Measurements from ENCODE around the gene CISD3.

The CISD3 gene

GRCh38 chr17:38766341-38766740, 36.2 kb downstream of the CISD3 start:
- DNase-seq (ENCODE audit: low read depth in 1 of 2, low spot score in 1 of 2) = no peak

- DNase-seq (ENCODE audit: low read depth in 1 of 2, low spot score in 1 of 2) = no peak
These were observed 38.3 kb downstream of the CISD3 start for GRCh38 chr17:38768417-38768816.

DNA sequence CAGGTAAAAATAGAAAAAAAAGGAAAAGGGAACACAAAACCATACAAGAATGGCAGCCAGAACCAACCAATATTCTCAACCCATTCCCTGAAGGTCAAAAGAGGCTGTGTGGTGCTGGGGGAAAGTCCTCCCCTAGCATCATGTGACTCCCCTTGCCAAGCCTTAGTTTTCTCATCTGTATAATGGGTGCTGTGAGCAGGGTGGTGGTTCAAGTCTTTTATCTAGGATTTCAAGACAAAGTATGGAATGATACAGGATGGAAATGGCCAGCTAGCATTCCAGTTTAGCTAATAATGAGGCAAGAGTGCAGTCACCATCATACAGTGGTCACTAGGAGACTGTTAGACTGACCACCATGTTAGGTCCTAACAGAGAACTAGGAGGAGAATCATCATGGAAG, 43.1 kb downstream of the CISD3 start:
- no peak for DNase-seq (ENCODE audit: low read depth in 1 of 2, low spot score in 1 of 2)

- no peak for DNase-seq (ENCODE audit: low read depth in 1 of 2, low spot score in 1 of 2)
These were observed 47.6 kb downstream of the CISD3 start for GRCh38 chr17:38777641-38778250.

GRCh38 chr17:38779965-38780752, 50.0 kb downstream of the CISD3 start:
- no peak for DNase-seq (ENCODE audit: low read depth in 1 of 2, low spot score in 1 of 2)

DNA sequence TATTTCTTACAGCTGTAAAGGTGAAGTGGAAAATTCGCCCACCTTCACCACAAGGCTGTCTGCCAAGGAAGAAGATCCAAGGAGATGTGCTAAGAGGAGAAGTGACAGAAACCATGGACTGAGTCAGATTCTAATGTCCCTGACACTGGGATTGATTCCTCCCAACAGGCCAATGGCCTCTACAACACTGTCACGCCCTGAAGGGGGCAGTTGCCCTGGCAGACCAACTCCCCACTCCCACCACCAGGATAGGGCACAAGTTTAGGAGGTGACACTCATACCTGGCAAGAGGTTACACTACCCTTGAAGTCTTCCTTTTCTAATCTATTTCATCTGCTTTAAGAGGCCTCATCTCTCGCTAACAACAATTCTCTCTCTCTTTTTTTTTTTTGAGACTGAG, 53.1 kb downstream of the CISD3 start:
- no peak for DNase-seq (ENCODE audit: low read depth in 1 of 2, low spot score in 1 of 2)

All from activated CD4-positive, alpha-beta T cell treated with anti-CD3 and anti-CD28 coated beads, Interleukin-2, amount 50 U/mL, for 24 hours (primary cell).